H1 (cell line): ENCODE data around the gene TAPT1. TPM values are rescaled to one million over a fixed set of nuclear protein-coding genes. Genes with fewer than 3 reads are reported as not detected.

ENCODE experiments used
- BCL11A ChIP-seq, 2 experiments: IDR thresholded peaks; one replicate each; pipeline ENCODE4 v1.6.1; 2011; ENCODE audit warnings: low read depth in 2 of 2, low read length in 2 of 2, mild to moderate bottlenecking in 2 of 2
- CTBP2 ChIP-seq: IDR thresholded peaks from 2 replicates; pipeline ENCODE4 v1.7.0; 2011; ENCODE audit warnings: borderline replicate concordance, mild to moderate bottlenecking, moderate library complexity, mixed read lengths, low read length; ENCODE audit not compliant: insufficient read depth, insufficient read length
- JUN ChIP-seq: IDR thresholded peaks from 2 replicates; pipeline ENCODE4 v1.6.1; 2011; ENCODE audit warnings: low read depth, mild to moderate bottlenecking, improper control_type of control experiment, low read length
- POLR2A ChIP-seq, 2 experiments: IDR thresholded peaks; 1 replicate in 1 of 2; 2 replicates in 1 of 2; pipeline ENCODE4 v1.6.1; 2011; ENCODE audit warnings: low read depth in 2 of 2, low read length in 2 of 2, mild to moderate bottlenecking in 2 of 2; ENCODE audit errors: control extremely low read depth in 1 of 2
- POU5F1 ChIP-seq: IDR thresholded peaks from 2 replicates; pipeline ENCODE4 v1.6.1; 2011; ENCODE audit warnings: low read depth, mild to moderate bottlenecking, low read length, moderate library complexity
- polyA plus RNA-seq, 7 experiments: library from polyadenylated mRNA; depleted of rRNA in 3 of 7; stranded (reverse) in 5 of 7; unstranded in 2 of 7; fragments of >200 nt in 5 of 7; fragments of 200-250 nt in 2 of 7; gene quantifications; 1 replicate in 5 of 7; 2 replicates in 1 of 7; 4 replicates in 1 of 7; pipeline versions ENCODE4 v1.2.1 to v1.2.3, GENCODE V29; 2011 to 2013; ENCODE audit warnings: missing spikeins in 2 of 7, mixed read lengths in 2 of 7
- total RNA-seq: library from RNA; stranded (reverse); fragmentation: NEBNext Ultra II Directional; extraction: Animal tissue kit (Norgen Biotek cat#: 25700); gene quantifications from 2 replicates; pipeline ENCODE4 v1.2.1, GENCODE V29; 2021
- TF ChIP-seq, protein P1 (sequence below), 3 experiments: IDR thresholded peaks; 1 replicate in 2 of 3; 2 replicates in 1 of 3; pipeline versions ENCODE4 v1.5.1 to v1.6.1; 2011; ENCODE audit warnings: low read length in 3 of 3, mild to moderate bottlenecking in 3 of 3, inconsistent platforms in 2 of 3, low read depth in 1 of 3, moderate library complexity in 1 of 3; ENCODE audit not compliant: insufficient read depth in 1 of 3; ENCODE audit errors: control extremely low read depth in 1 of 3

Gene TAPT1
- total and polyA plus RNA-seq, 2 of the 8 experiments (the other 6 are each of a cell fraction or from before 2014, with no cell fraction given) = 4.2 to 15.3 TPM

DNA sequence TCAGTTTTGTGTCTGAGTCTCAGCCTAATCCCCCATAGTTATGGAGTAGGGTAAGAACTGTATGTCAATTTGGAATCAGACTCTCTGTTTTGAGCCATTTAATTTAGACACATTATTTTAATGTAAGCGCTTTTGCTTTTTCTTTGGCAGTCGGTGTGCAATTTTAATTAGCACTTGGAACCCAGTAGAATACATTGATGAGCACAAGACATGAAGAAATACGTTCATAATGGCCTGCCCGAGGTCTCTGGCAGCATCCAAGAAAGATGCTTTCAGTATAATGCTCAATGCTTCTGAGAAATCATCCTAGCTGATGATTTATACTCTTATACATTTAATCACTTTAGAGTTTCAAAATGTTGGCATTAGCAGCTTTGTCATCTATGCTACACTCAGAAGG, 8.9 kb upstream of the TAPT1 start (continued):
- TF ChIP-seq JUN (no peak), POU5F1 (no peak), POLR2A (IDR thresholded peaks at IDR 0.05; ENCODE audit: control extremely low read depth in 1 of 2, low read depth in 2 of 2, low read length in 2 of 2) (no peak), CTBP2 (no peak), BCL11A (IDR thresholded peaks at IDR 0.05; ENCODE audit: low read depth in 2 of 2, low read length in 2 of 2) (no peak)
- TF ChIP-seq, protein P1, sequence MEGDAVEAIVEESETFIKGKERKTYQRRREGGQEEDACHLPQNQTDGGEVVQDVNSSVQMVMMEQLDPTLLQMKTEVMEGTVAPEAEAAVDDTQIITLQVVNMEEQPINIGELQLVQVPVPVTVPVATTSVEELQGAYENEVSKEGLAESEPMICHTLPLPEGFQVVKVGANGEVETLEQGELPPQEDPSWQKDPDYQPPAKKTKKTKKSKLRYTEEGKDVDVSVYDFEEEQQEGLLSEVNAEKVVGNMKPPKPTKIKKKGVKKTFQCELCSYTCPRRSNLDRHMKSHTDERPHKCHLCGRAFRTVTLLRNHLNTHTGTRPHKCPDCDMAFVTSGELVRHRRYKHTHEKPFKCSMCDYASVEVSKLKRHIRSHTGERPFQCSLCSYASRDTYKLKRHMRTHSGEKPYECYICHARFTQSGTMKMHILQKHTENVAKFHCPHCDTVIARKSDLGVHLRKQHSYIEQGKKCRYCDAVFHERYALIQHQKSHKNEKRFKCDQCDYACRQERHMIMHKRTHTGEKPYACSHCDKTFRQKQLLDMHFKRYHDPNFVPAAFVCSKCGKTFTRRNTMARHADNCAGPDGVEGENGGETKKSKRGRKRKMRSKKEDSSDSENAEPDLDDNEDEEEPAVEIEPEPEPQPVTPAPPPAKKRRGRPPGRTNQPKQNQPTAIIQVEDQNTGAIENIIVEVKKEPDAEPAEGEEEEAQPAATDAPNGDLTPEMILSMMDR (IDR thresholded peaks at IDR 0.05; ENCODE audit: control extremely low read depth in 1 of 3, insufficient read depth in 1 of 3, low read depth in 1 of 3, low read length in 3 of 3) = no peak
